A549 (cell line): Measurements from ENCODE around the gene NOS1AP.

Experiments used
- CHD2 ChIP-seq: fragments of 150-350 bp; IDR thresholded peaks from 2 replicates; pipeline ENCODE4 v1.6.1; 2014; ENCODE audit warnings: low read length; ENCODE audit not compliant: partially characterized antibody
- CTCF ChIP-seq: fragments of >200 bp; sonication (Bioruptor Twin); formaldehyde crosslinking; IDR thresholded peaks from 3 replicates; pipeline ENCODE4 v1.5.1; 2016
- EP300 ChIP-seq, 2 experiments: fragments of >200 bp; sonication (Bioruptor Twin); formaldehyde crosslinking; IDR thresholded peaks; 2 replicates in 1 of 2; 3 replicates in 1 of 2; pipeline ENCODE4 v1.6.1; 2016 to 2017
- FOSB ChIP-seq: fragments of 250-450 bp; sonication (Bioruptor Pico); IDR thresholded peaks from 2 replicates; pipeline ENCODE4 v1.5.0; 2020; ENCODE audit warnings: mild to moderate bottlenecking, moderate library complexity
- HMGXB4 ChIP-seq: fragments of 250-450 bp; sonication (Bioruptor Pico); IDR thresholded peaks from 2 replicates; pipeline ENCODE4 v1.5.0; 2021; ENCODE audit warnings: mild to moderate bottlenecking, moderate library complexity, borderline replicate concordance
- NFE2L2 ChIP-seq: fragments of 150-350 bp; conservative IDR thresholded peaks from 2 replicates; pipeline ENCODE4 v1.6.1; 2014; ENCODE audit warnings: low read length
- PBX3 ChIP-seq: IDR thresholded peaks from 2 replicates; pipeline ENCODE4 v1.6.1; 2012
- POLR2A ChIP-seq: IDR thresholded peaks from 2 replicates; pipeline ENCODE4 v1.6.1; 2012; ENCODE audit warnings: mild to moderate bottlenecking, low read length

- no peak for TF ChIP-seq HMGXB4 (CRISPR knock-in tag)
- TF ChIP-seq CTCF = no peak
- TF ChIP-seq POLR2A = no peak
- TF ChIP-seq NFE2L2 = no peak
- no peak for TF ChIP-seq EP300 (IDR thresholded peaks at IDR 0.05)
- TF ChIP-seq PBX3 = no peak
- no peak for TF ChIP-seq FOSB (CRISPR knock-in tag)
- no peak for TF ChIP-seq CHD2
Observed at GRCh38 chr1:162080472-162081015, 11.1 kb downstream of the NOS1AP start.
